HG02571 (cell line): ENCODE data around the gene CHKA.

Experiments
- ATAC-seq: cut with Tn5 transposase; IDR thresholded peaks from one replicate; pipeline ENCODE4 v1.9.1; 2021; ENCODE audit warnings: mild to moderate bottlenecking, moderate library complexity; ENCODE audit not compliant: unreplicated experiment

CHKA gene

DNA sequence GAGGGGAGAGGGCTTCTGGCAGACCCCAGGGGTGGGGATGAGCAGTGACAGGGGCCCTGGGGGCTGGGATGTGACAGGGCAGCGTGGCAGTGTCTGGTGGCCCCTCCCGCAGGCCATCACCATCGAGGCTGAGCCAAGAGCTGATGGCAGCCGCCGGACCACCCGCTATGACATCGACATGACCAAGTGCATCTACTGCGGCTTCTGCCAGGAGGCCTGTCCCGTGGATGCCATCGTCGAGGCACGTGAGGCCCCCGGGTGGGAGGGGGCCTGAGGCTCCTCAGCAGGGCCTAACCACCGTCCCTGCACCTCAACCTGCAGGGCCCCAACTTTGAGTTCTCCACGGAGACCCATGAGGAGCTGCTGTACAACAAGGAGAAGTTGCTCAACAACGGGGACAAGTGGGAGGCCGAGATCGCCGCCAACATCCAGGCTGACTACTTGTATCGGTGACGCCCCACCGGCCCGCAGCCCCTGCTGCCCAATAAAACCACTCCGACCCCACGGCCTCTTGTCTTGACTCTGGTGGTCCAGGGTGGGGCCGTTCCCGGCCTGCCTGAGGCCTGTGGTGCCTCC is 85.0 kb downstream of the CHKA start:
- no peak for ATAC-seq

DNA sequence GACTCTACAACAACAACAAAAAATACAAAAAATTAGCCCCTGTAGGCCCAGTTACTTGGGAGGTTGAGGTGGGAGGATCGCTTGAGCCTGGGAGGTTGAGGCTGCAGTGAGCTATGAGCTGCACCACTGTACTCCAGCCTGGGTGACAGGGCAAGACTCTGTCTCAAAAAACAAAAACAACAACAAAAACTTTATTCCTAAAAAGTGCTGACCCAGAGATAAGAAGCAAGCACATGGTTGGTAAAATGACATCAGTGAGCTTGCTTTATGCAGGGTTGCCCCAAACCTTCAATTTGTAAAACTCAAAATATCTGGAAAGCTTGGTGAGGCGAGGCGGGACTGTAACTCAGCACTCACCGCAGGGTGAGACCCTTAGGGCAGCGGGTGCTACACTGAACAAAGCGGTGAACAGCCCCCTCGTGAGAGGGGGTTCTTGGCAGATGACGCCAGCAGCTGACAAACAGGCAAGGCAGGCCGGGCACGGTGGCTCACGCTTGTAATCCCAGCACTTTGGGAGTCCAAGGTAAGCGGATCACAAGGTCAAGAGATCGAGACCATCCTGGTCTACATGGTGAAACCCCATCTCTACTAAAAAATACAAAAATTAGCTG is 85.8 kb downstream of the CHKA start:
- ATAC-seq, result no peak

DNA sequence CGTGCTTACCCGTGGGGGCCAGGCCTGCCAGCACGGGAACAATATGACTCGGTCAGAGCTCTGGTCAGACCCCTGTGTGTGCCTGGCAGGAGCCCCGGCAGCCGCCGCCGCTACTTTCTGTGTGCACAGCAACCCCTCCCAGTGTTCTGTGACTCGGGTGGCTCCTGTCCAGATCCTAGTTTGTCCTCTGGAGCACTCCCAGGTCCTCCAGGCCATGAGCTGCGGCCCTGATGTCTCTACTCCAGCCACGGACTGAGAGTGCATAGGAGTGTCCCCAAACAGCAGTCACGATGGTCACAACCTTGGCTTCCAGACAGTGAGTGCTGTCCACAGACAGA is 87.5 kb downstream of the CHKA start:
- no peak for ATAC-seq

DNA sequence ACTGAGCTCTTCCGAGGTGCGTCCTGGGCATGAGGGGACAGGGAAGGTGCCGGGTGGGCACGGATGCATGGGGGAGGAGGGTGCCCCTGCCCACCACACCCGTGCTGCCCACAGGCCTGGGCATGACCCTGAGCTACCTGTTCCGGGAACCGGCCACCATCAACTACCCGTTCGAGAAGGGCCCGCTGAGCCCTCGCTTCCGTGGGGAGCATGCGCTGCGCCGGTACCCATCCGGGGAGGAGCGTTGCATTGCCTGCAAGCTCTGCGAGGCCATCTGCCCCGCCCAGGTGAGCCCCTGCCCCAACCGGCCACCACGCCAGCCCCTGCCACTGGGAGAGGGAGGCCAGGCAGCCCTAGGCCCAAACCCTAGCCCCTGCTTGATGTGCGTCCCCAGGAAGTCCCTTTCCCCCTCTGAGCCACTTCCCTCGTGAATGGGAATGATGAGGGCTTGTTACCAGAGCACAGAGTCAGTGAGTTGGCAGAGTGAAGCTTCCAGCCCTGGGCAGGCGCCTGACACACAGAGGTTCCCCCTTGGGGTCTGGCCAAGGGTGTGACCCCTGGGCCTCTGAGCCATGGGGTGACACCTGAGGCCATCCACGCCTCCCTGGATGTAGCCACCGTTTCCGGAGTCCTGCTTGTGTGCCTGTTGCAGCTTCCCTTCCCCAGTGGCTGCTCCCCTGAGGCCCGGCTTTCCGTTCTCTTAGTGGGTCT is 88.0 kb downstream of the CHKA start:
- ATAC-seq, result no peak

DNA sequence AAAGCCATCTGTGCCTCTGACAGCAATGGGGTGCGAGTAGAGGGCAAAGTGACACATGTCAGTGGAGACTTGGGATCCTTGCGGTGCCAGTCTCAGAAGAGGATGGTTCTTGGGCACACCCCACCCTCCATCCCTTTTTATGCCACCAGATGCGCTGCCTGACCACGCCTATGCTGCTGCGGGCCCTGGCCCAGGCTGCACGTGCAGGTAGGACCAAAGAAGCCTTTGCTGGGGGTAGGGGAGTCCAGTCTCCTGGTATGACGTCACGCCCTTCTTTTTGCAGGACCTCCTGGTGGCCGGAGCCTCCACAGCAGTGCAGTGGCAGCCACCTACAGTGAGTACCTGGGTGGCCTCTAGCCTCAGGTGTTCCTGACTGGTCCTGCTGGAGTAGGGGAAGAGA is 89.2 kb downstream of the CHKA start:
- no peak for ATAC-seq

DNA sequence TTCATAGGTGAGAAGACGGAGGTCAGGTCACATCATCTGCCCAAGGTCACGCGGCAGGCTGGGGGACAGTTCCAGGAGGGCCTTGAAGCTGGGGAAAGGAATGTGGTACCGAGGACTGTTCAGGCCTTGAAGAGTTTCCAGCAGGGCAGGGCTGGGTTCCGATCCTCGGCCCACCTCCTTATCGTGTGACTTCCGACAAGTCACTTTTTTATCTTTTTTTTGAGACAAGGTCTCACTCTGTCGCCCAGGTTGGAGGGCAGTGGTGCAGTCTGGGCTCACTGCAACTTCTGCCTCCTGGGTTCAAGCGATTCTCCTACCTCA is 90.1 kb downstream of the CHKA start:
- no peak for ATAC-seq

DNA sequence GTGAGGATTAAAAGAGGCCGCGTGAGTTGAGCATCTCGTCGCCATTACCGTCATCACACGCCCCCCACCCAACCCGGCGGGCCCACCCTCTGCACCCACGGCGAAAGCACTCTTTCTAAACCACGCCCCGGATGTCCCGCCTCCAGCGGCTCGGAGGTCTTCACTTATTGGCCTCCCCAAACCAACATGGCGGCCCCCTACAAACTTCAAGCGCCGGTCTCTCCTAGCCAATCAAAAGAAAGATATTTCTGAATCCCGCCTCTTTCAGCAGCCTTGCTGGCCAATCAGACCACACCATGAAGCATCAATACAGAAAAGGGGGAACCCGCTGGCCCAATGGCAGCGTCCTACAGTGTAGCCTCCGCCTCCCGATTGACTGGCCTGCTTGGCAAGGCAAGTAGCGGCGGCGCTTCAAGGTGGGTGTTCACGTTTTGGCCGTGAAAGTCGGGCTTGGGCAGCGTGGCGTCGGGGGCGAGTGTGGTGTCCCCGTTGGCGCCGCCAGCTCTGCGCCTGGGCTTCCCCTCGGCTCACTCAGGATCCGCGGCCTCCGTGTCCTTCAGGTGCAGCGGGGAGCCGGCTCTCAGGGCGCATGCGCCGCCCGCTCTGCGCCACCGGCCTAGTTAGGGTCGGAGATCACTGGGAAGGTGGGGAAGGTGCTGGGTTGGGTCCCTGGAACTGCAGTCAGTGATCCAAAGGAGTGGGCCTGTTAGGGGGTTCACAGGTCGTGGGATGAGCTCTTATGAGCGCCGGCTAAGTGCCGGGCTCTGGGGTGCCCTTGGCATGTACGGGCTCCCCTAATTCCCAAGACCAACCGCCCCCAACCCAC is 90.7 kb downstream of the CHKA start, which contains the start of gene NDUFS8:
NDUFS8 (plus strand) TSS at position 364 of the 826 bp plus-strand sequence. CDS start 1,471 bp downstream, outside the sequence.
- peak; percentile 86 for ATAC-seq

DNA sequence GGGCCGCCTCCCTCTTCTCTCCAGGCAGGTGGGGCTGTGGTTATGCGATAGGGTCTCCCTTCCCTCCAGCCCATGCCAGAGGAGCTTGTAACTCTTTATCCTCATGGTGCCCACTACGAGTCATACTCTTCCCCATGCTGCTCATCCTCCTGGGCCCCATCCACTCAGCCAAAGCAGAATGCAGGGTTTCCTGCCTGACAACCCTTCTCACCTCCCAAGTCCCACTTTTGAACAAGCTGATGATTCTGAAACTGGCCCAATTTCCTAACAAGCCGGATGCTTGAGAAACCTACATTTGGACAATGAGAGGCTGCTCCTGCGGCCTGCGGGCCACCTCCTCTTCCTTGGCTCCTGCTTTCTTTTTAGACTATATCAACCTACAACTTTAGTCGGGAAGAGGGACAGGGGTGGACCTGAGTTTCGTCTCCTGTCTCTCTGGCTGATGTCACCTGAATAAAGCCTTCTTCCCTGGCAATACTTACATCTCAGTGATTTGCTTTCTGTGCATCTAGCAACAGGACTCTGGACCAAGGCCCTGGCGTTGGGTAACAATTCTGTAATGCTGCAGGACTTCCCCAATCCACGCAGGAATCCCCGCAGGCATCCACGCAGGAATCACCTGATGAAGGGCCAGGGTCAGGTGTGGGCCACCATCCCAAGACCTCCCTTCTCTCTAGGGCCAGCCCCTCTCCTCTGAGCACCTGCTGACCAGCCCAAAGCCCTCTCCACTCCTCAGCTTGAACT is 92.2 kb downstream of the CHKA start:
- ATAC-seq, result no peak

DNA sequence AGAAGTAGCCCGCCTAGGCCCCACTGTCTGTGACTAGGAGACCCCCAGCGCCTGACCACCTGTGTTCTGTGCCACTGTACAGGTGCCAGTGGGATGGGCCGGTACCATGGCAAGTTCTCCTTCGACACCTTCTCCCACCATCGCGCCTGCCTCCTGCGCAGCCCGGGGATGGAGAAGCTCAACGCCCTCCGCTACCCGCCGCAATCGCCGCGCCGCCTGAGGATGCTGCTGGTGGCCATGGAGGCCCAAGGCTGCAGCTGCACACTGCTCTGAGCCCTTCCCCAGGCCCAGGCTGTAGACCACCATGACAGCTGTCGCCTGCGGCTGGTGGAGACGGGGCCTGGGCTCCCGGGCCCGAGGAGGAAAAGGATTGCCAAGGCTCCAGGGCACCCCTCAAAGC is 93.5 kb downstream of the CHKA start:
- ATAC-seq, result no peak

DNA sequence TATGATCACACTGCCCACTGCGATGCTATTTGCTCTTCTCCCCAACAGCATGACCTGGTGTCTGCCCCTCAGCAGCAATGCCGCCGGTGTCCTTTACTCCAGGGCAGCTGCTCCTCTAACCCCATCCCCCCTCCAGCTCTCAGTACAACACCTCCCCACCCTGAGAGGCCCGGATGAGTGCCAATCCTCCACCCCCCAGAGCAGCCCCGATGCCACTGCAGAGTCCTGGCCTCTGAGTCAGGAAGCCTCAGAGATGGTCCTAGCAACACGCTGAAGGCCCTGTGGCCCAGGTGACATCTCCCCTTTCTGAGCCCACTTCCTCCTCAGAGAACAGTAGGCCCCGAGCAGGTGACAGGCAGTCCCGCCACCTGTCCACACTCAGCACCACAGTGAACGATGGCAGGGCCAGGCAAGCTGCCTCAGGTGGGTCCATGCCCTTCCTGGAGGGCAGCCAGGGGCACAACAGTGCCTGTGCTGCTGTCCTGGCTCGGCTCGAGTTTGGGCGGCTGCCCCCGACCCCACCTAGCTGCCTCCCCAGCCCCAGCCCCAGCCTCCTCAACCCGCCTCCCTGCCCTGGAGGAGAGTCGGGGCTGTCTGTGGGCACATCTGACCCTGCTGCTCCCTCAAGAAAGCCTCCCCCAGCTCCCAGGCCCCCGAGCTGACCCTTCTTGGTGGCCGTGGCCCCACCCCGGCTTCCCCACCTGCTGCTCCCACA is 94.6 kb downstream of the CHKA start:
- ATAC-seq, result no peak

DNA sequence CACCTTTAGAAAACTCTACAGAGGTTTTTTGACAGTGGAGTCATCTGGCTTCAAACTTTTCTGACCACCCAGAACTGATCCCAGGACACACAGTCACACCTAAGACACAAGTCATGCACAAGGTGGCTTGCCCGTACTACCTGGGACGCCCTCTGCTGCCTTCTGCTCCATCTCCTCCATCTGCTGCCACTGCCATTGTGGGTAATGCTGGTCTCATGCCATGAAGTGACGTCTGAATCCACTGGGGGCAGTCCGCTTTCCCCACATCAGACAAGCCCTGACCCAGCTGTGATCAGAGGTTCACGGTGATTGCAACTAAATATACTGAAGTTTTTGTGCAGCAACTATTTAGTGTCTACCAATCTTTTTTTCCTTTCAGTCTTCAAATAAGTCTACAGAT is 96.1 kb downstream of the CHKA start:
- no peak for ATAC-seq

DNA sequence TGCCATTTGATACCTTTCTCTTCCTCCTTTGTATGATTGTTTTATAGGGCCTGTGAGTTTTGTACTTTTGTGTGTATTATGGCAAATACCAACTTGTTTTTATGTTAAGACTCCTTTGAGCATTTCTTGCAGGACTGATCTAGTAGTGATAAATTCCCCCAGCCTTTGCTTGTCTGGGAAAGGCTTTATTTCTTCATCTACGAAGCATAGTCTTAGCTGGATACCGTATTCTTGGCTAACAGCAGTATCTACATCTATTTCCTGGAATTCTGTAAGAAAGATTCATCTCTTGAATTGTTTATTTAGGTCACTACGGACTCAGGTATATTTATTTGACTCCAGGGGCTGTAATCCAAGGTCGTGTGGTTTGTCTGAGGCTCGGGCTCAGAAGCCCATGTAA is 96.7 kb downstream of the CHKA start:
- ATAC-seq, result no peak

DNA sequence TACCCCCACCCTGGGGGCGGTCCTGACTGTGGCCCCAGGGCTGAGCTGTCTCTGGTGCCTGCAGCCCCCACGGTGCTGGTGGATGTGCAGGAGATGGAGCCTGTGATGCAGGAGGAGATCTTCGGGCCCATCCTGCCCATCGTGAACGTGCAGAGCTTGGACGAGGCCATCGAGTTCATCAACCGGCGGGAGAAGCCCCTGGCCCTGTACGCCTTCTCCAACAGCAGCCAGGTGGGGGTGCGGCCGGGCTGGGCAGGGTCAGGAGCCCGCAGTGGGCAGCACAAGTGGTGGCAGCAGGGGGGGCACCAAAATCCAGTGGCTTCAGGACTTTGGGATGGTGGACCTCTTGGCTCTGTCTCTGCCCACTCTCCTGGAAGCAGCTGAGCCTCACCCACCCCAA is 98.7 kb downstream of the CHKA start:
- no peak for ATAC-seq

DNA sequence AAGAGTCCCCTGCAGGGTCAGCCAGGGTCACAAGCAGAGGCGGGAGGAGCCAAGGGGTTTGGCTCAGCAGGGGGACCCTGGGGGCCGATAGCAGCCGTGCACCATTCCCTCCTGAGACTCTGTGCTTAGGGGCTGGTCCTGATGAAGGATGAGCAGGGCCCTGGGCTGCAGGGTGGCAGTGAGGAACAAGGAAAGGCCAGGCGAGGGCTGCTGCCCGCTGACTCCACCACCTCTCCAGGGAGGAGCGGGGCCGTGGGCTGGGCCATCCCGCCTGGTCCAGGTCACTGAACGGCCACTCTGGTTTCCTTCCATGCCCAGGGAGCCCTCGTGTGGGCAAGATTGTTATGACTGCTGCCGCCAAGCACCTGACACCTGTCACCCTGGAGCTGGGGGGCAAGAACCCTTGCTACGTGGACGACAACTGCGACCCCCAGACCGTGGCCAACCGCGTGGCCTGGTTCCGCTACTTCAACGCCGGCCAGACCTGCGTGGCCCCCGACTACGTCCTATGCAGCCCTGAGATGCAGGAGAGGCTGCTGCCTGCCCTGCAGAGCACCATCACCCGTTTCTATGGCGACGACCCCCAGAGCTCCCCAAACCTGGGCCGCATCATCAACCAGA is 99.9 kb downstream of the CHKA start:
- ATAC-seq, result no peak

DNA sequence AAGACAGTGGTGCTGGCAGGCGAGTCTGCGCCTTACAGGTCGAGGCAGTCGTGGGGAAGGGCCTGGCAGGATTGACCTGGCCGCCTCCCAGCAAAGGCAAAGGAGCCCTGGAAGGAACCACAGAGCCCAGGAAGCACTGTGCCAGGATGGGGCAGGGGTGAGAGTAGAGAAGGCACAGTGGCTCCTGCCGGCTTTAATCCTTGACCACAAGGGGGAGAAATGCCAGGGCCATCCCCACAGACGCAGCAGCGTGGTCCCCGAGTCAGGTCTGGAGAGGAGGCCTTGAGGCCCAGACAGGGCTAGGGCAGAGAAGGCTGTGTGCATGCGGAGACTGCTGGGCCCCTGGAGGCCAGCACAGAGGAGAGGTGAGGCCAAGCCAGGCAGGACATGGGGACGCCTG is 100.6 kb downstream of the CHKA start:
- ATAC-seq, result no peak

DNA sequence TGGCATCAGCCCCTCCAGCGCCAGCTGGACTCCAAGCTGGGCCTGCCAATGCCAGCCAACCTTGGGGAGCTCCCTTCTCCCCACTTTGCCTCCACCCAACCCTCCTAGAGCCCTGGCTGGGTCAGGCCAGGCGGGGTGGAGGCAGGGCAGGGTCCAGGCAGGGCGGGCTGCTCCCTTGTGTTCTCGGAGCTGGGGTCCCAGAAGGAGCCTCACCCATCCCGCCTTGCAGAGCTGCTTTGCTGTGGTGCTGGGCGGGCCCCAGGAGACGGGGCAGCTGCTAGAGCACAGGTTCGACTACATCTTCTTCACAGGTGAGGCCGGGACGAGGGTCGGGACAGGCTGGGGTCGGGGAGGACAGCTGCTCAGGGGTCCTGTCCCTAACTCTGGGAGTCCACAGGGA is 101.7 kb downstream of the CHKA start:
- ATAC-seq, result no peak

DNA sequence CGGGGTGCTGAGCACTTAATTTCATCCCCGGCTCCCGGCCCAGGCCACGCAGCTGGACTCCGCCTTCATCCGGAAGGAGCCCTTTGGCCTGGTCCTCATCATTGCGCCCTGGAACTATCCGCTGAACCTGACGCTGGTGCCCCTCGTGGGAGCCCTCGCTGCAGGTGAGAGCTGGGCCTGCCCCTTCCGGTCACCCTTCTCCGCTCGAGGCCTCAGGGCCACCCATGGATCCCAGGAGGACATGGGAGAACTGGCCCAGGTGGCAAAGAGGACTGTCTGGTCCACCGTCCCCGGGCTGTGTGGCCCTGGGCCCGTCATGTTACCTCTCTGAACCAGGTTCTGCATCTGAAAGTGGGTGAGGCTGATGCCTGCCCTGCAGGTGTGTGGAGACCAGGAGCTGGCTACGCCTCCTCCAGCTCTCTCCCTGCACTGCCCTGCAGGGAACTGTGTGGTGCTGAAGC is 102.4 kb downstream of the CHKA start:
- no peak for ATAC-seq

DNA sequence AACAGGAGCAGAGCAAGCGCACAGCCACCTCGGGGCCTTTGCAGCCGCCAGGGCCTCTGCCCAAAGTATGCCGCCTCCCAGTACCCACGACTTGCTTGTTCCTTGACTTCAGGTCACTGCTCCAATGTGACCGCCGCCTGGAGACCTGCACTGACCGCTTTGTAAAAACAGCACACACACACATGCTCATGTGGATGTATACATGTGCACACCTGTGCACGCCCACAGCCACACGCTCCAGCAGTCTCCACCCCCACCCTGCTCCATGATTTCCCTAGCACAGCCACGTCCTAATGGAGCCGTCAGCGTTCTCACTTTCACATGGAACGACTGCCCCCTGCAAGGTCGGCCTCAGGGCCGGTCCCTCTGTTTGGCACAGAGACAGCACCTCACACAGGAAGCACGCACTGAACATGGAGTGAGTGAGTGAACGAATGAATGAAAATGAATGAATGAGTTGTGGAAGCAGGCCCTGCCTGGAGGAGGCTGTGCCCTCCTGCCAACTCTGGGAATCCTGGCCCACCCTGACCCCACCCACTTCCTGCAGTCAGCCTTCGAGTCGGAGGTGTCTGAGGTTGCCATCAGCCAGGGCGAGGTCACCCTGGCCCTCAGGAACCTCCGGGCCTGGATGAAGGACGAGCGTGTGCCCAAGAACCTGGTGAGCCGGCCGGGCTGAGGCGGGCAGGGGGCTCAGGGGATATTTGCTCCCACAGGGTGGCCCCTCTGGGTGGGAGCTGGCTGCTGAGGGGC is 103.0 kb downstream of the CHKA start:
- ATAC-seq, result no peak
